ENCODE data around the gene GALNT10.

Gene GALNT10

GRCh38 chr5:154445422-154446194 lies 255.1 kb downstream of the GALNT10 start, which contains the start of gene SAP30L:
SAP30L (plus strand) TSS chr5:154445997; CDS start chr5:154446605, 608 bp downstream.
- DNase-seq (ENCODE audit: low spot score): peak; percentile 96

- peak; percentile 55 for DNase-seq (ENCODE audit: low spot score)
These were observed 255.9 kb downstream of the GALNT10 start for GRCh38 chr5:154446195-154447088.

- no peak for DNase-seq (ENCODE audit: low spot score)
These were observed 256.7 kb downstream of the GALNT10 start for GRCh38 chr5:154447089-154447725.

- DNase-seq (ENCODE audit: low spot score): no peak
These were observed 259.3 kb downstream of the GALNT10 start for GRCh38 chr5:154449786-154450185.

GRCh38 chr5:154451957-154452356 lies 261.4 kb downstream of the GALNT10 start:
- DNase-seq (ENCODE audit: low spot score): no peak

- DNase-seq (ENCODE audit: low spot score): no peak
These were observed 265.1 kb downstream of the GALNT10 start for GRCh38 chr5:154455585-154455984.

- DNase-seq (ENCODE audit: low spot score): no peak
These were observed 266.0 kb downstream of the GALNT10 start for GRCh38 chr5:154456540-154456939.

- no peak for DNase-seq (ENCODE audit: low spot score)
These were observed 268.5 kb downstream of the GALNT10 start for GRCh38 chr5:154459015-154459414.

- DNase-seq (ENCODE audit: low spot score): no peak
These were observed 269.6 kb downstream of the GALNT10 start for GRCh38 chr5:154460172-154460571.

GRCh38 chr5:154461531-154461930 lies 271.0 kb downstream of the GALNT10 start:
- DNase-seq (ENCODE audit: low spot score): no peak

GRCh38 chr5:154464438-154464837 lies 273.9 kb downstream of the GALNT10 start:
- DNase-seq (ENCODE audit: low spot score): no peak

- DNase-seq (ENCODE audit: low spot score): peak; percentile 42
These were observed 274.6 kb downstream of the GALNT10 start for GRCh38 chr5:154465169-154465568.

GRCh38 chr5:154466147-154466546 lies 275.6 kb downstream of the GALNT10 start:
- no peak for DNase-seq (ENCODE audit: low spot score)

- DNase-seq (ENCODE audit: low spot score): no peak
These were observed 276.1 kb downstream of the GALNT10 start for GRCh38 chr5:154466671-154467070.

GRCh38 chr5:154467655-154468354 lies 277.3 kb downstream of the GALNT10 start:
- peak; percentile 70 for DNase-seq (ENCODE audit: low spot score)

GRCh38 chr5:154470137-154470536 lies 279.6 kb downstream of the GALNT10 start:
- no peak for DNase-seq (ENCODE audit: low spot score)
